Measurements from ENCODE around the gene TTC24.

GRCh38 chr1:156549831-156550230 lies 29.7 kb upstream of the TTC24 start:
- TF ChIP-seq, protein P1, sequence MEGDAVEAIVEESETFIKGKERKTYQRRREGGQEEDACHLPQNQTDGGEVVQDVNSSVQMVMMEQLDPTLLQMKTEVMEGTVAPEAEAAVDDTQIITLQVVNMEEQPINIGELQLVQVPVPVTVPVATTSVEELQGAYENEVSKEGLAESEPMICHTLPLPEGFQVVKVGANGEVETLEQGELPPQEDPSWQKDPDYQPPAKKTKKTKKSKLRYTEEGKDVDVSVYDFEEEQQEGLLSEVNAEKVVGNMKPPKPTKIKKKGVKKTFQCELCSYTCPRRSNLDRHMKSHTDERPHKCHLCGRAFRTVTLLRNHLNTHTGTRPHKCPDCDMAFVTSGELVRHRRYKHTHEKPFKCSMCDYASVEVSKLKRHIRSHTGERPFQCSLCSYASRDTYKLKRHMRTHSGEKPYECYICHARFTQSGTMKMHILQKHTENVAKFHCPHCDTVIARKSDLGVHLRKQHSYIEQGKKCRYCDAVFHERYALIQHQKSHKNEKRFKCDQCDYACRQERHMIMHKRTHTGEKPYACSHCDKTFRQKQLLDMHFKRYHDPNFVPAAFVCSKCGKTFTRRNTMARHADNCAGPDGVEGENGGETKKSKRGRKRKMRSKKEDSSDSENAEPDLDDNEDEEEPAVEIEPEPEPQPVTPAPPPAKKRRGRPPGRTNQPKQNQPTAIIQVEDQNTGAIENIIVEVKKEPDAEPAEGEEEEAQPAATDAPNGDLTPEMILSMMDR (IDR thresholded peaks at IDR 0.05; ENCODE audit: low read depth, low read length) = no peak
- TF ChIP-seq, protein P2, sequence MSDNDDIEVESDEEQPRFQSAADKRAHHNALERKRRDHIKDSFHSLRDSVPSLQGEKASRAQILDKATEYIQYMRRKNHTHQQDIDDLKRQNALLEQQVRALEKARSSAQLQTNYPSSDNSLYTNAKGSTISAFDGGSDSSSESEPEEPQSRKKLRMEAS (IDR thresholded peaks at IDR 0.05; ENCODE audit: low read depth, low read length) = no peak
- TF ChIP-seq POLR2A (IDR thresholded peaks at IDR 0.05; ENCODE audit: extremely low read depth, insufficient read length) = no peak

Measured in NB4 (cell line).